SK-N-SH (cell line): ENCODE data around the gene NDST4. TPM values are rescaled to one million over a fixed set of nuclear protein-coding genes. Genes with fewer than 3 reads are reported as not detected.

Experiments used
- CTCF ChIA-PET: fragments of 300-600, 350-600 bp; formaldehyde crosslinking; extraction: SDS; loops from one replicate; lab custom pipeline; 2021; lab: Yijun Ruan, JAX
- POLR2A ChIA-PET: fragments of 350-600 bp; sonication (Branson Sonifier 250); formaldehyde crosslinking; extraction: SDS; loops from one replicate; lab custom pipeline; 2020; ENCODE audit warnings: antibody characterized with exemption, inconsistent platforms; lab: Yijun Ruan, JAX
- DNase-seq: peaks from one replicate; pipeline ENCODE4 v3.0.0; 2012
- H2AFZ ChIP-seq: fragments of 200-600 bp; sonication (generic); 2 replicates; pipeline ENCODE4 v1.8.1; 2016; ENCODE audit warnings: antibody characterized with exemption, mild to moderate bottlenecking, low read depth
- H3F3A ChIP-seq: fragments of 200-600 bp; sonication (generic); replicated peaks from 2 replicates; pipeline ENCODE3; 2016; ENCODE audit warnings: antibody characterized with exemption, mild to moderate bottlenecking; ENCODE audit not compliant: insufficient read depth
- H3K27ac ChIP-seq, 2 experiments: fragments of 200-500 bp in 1 of 2; fragments of 200-600 bp in 1 of 2; sonication (Bioruptor generic) in 1 of 2; sonication (generic), shearing (Covaris generic) in 1 of 2; 2 replicates each; pipeline versions ENCODE4 v1.5.1 to v1.6.1; 2014 to 2016; ENCODE audit warnings: low read depth in 2 of 2, inconsistent platforms in 1 of 2, low read length in 1 of 2, mild to moderate bottlenecking in 1 of 2, mixed read lengths in 1 of 2
- H3K27me3 ChIP-seq: fragments of 200-600 bp; sonication (generic), shearing (Covaris generic); 2 replicates; pipeline ENCODE4 v1.6.1; 2016; ENCODE audit warnings: mixed run types; ENCODE audit not compliant: insufficient read depth
- H3K36me3 ChIP-seq, 2 experiments: fragments of 200-500 bp in 1 of 2; fragments of 200-600 bp in 1 of 2; sonication (Bioruptor generic) in 1 of 2; sonication (generic) in 1 of 2; replicated peaks in 1 of 2; 2 replicates each; pipeline versions ENCODE3 to v1.5.1; 2014 to 2016; ENCODE audit warnings: low read length in 1 of 2, mild to moderate bottlenecking in 1 of 2; ENCODE audit not compliant: insufficient read depth in 2 of 2, control insufficient read depth in 1 of 2
- H3K4me1 ChIP-seq, 2 experiments: fragments of 200-500 bp in 1 of 2; fragments of 200-600 bp in 1 of 2; sonication (Bioruptor generic) in 1 of 2; sonication (generic), shearing (Covaris generic) in 1 of 2; 2 replicates each; pipeline versions ENCODE4 v1.5.1 to v1.6.1; 2014 to 2016; ENCODE audit warnings: low read depth in 1 of 2, low read length in 1 of 2, mixed run types in 1 of 2; ENCODE audit not compliant: insufficient read depth in 2 of 2, control insufficient read depth in 1 of 2
- H3K4me2 ChIP-seq: fragments of 200-600 bp; sonication (generic), shearing (Covaris generic); 2 replicates; pipeline ENCODE4 v1.6.1; 2017; ENCODE audit warnings: mixed run types
- H3K4me3 ChIP-seq, 2 experiments: fragments of 200-500 bp in 1 of 2; fragments of 200-600 bp in 1 of 2; sonication (Bioruptor generic) in 1 of 2; sonication (generic), shearing (Covaris generic) in 1 of 2; 2 replicates each; pipeline versions ENCODE4 v1.5.1 to v1.8.1; 2014 to 2016; ENCODE audit warnings: low read depth in 2 of 2, inconsistent platforms in 1 of 2, low read length in 1 of 2, mild to moderate bottlenecking in 1 of 2, mixed read lengths in 1 of 2, moderate library complexity in 1 of 2
- H3K79me2 ChIP-seq: fragments of 200-600 bp; sonication (generic); 2 replicates; pipeline ENCODE4 v1.8.1; 2017; ENCODE audit warnings: mild to moderate bottlenecking; ENCODE audit not compliant: insufficient read depth
- H3K9ac ChIP-seq: fragments of 200-600 bp; sonication (generic); 2 replicates; pipeline ENCODE4 v1.6.1; 2017; ENCODE audit warnings: mixed run types
- H3K9me2 ChIP-seq: fragments of 200-600 bp; sonication (generic); 2 replicates; pipeline ENCODE4 v1.6.1; 2017; ENCODE audit warnings: mixed run types
- H3K9me3 ChIP-seq: fragments of 200-600 bp; sonication (generic); 2 replicates; pipeline ENCODE4 v1.6.1; 2017; ENCODE audit warnings: mixed run types, mild to moderate bottlenecking, moderate library complexity
- H4K20me1 ChIP-seq: fragments of 200-600 bp; sonication (generic); 2 replicates; pipeline ENCODE4 v1.6.1; 2017; ENCODE audit warnings: mild to moderate bottlenecking, mixed run types; ENCODE audit not compliant: insufficient read depth
- CHD2 ChIP-seq: fragments of 150-350 bp; IDR thresholded peaks from 2 replicates; pipeline ENCODE4 v1.6.1; 2018; ENCODE audit warnings: low read length; ENCODE audit not compliant: partially characterized antibody
- EP300 ChIP-seq, 2 experiments: IDR thresholded peaks; 2 replicates each; pipeline versions ENCODE4 v1.4.0 to v1.6.1; 2012; ENCODE audit warnings: borderline replicate concordance in 1 of 2, low read depth in 1 of 2, low read length in 1 of 2
- EZH2phosphoT487 ChIP-seq: fragments of 200-600 bp; sonication (generic); IDR thresholded peaks from 2 replicates; pipeline ENCODE4 v1.6.1; 2017; ENCODE audit warnings: low read depth, mixed run types, mild to moderate bottlenecking, antibody characterized with exemption, moderate library complexity, borderline replicate concordance
- FOXJ3 ChIP-seq: sonication (generic); formaldehyde crosslinking; IDR thresholded peaks from 2 replicates; pipeline ENCODE4 v1.5.1; 2020; ENCODE audit warnings: mild to moderate bottlenecking, missing genetic modification reagents
- GABPA ChIP-seq: IDR thresholded peaks from 2 replicates; pipeline ENCODE4 v1.4.0; 2012; ENCODE audit warnings: low read depth, mild to moderate bottlenecking
- GATA2 ChIP-seq: sonication (generic); formaldehyde crosslinking; IDR thresholded peaks from 2 replicates; pipeline ENCODE4 v1.5.0; 2020; ENCODE audit warnings: mild to moderate bottlenecking, missing genetic modification reagents
- IRF3 ChIP-seq: fragments of 150-350 bp; IDR thresholded peaks from 2 replicates; pipeline ENCODE4 v1.6.1; 2016; ENCODE audit warnings: mild to moderate bottlenecking, low read depth, low read length
- MAX ChIP-seq: IDR thresholded peaks from 2 replicates; pipeline ENCODE4 v1.4.0; 2012; ENCODE audit warnings: low read depth
- MXI1 ChIP-seq: IDR thresholded peaks from 2 replicates; pipeline ENCODE4 v1.6.1; 2012; ENCODE audit warnings: mild to moderate bottlenecking, low read depth, low read length, improper control_type of control experiment
- NFIC ChIP-seq: IDR thresholded peaks from 2 replicates; pipeline ENCODE4 v1.4.0; 2012; ENCODE audit warnings: borderline replicate concordance
- POLR2AphosphoS5 ChIP-seq: IDR thresholded peaks from 2 replicates; pipeline ENCODE4 v1.6.1; 2012; ENCODE audit warnings: low read depth, low read length
- RAD21 ChIP-seq: IDR thresholded peaks from 2 replicates; pipeline ENCODE4 v1.6.1; 2012; ENCODE audit warnings: mild to moderate bottlenecking, low read length
- RCOR1 ChIP-seq: fragments of 150-350 bp; IDR thresholded peaks from 2 replicates; pipeline ENCODE4 v1.6.1; 2017; ENCODE audit warnings: antibody characterized with exemption, low read length
- REST ChIP-seq: IDR thresholded peaks from 2 replicates; pipeline ENCODE4 v1.6.1; 2012; ENCODE audit warnings: mild to moderate bottlenecking, low read depth, low read length, moderate library complexity
- RFX5 ChIP-seq: IDR thresholded peaks from 2 replicates; pipeline ENCODE4 v1.6.1; 2012; ENCODE audit warnings: mild to moderate bottlenecking, improper control_type of control experiment, low read length
- TAF1 ChIP-seq: IDR thresholded peaks from 2 replicates; pipeline ENCODE4 v1.6.1; 2012; ENCODE audit warnings: low read depth, mild to moderate bottlenecking, low read length, moderate library complexity, borderline replicate concordance
- TCF12 ChIP-seq: IDR thresholded peaks from 2 replicates; pipeline ENCODE4 v1.4.0; 2012
- USF1 ChIP-seq: IDR thresholded peaks from 2 replicates; pipeline ENCODE4 v1.4.0; 2012; ENCODE audit warnings: low read depth, borderline replicate concordance
- WGBS: methylation state at CpG from one replicate; pipeline ENCODE4 v1.1.6; 2017; ENCODE audit warnings: low lambda C conversion rate; 5-methylcytosine and 5-hydroxymethylcytosine counted together
- polyA plus RNA-seq, 3 experiments: library from polyadenylated mRNA; depleted of rRNA; stranded (reverse); fragments of >200 nt; gene quantifications; 2 replicates each; pipeline ENCODE4 v1.2.3, GENCODE V29; 2012

NDST4 gene
- polyA plus RNA-seq, 1 of the 3 experiments (the other 2 are of a cell fraction) = not detected

GRCh38 chr4:114921191-114921590 lies 192.2 kb downstream of the NDST4 start (continued):
- no peak for TF ChIP-seq REST

GRCh38 chr4:114911111-114911510 lies 202.3 kb downstream of the NDST4 start:
- no peak for DNase-seq
- Histone ChIP-seq H3K4me1 (no peaks in the 10 kb centered on the region), H3K9me2 (no peaks in the 10 kb centered on the region), H3K4me2 (no peak overlapping the region), H3K27me3 (no peaks in the 10 kb centered on the region), H3K36me3 (no peaks in the 10 kb centered on the region), H3K79me2 (no peaks in the 10 kb centered on the region), H2AFZ (no peak overlapping the region), H3F3A (no peaks in the 10 kb centered on the region), H3K9ac (no peak overlapping the region), H4K20me1 (no peaks in the 10 kb centered on the region), H3K27ac (no peak overlapping the region), H3K9me3 (no peaks in the 10 kb centered on the region), H3K4me3 (no peak overlapping the region)
- POLR2A ChIA-PET = no interaction called here
- WGBS = 72% methylated on average over 2 of the region's 2 CpGs
- CTCF ChIA-PET = interaction anchor here (0.9 kb wide), 1 partner anchor 12 kb away, joined by 3 read pairs; no protein-coding TSS in a partner anchor
- no peak for TF ChIP-seq RFX5
- TF ChIP-seq GABPA = no peak
- no peak for TF ChIP-seq EP300 (IDR thresholded peaks at IDR 0.05; ENCODE audit: borderline replicate concordance in 1 of 2, low read depth in 1 of 2, low read length in 1 of 2)
- TF ChIP-seq IRF3 = no peak
- TF ChIP-seq TAF1 = no peak
- no peak for TF ChIP-seq GATA2 (CRISPR knock-in tag)
- TF ChIP-seq EZH2phosphoT487 = no peak
- no peak for TF ChIP-seq FOXJ3 (CRISPR knock-in tag)
- TF ChIP-seq MXI1 = no peak
- no peak for TF ChIP-seq RCOR1
- no peak for TF ChIP-seq POLR2AphosphoS5
- TF ChIP-seq RAD21 = no peak
- no peak for TF ChIP-seq NFIC
- no peak for TF ChIP-seq TCF12
- TF ChIP-seq CHD2 = no peak
- no peak for TF ChIP-seq REST
- no peak for TF ChIP-seq USF1
- TF ChIP-seq MAX = no peak
